Activated CD8-positive, alpha-beta memory T cell treated with anti-CD3 and anti-CD28 coated beads for 4 hours (primary cell): ENCODE measurements around the gene CAMTA1.

Source experiments
- DNase-seq, 2 donors: peaks; one replicate each; pipeline ENCODE4 v3.0.0-alpha.2; 2020; ENCODE audit warnings: low read depth in 2 of 2

Gene CAMTA1

DNA sequence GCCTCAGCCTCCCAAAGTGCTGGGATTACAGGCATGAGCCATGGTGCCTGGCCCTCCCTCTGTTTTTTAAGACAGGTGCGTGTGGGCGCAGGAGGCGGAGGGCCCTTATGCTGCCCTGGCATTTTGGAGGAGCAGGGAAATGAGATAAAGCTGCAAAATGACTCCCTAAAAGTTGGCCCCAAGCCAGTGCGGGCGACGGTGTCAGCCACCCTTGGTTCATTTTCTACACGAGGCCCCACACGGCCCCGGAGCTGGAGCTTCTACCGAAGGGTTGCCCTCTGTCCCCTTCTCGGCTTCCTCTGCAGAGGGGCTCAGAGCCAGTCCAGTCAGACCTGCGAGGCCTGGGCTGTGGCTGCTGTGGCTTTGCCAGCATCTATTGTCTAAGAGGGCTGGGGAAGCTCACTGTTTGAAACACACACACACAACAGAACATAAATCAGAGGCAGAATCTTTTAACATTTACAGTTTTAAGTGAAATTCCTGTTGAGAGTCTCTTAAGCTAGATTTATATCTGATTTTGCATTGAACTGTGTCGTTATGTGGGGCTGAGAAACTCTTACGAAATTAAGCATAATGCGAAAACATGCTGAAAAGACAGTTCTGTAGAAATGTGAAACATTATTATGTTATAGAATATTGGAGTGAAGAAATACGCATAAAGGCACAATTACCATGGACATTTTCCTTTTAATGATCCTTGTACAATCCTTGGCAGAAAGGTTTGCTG lies 255.9 kb downstream of the CAMTA1 start:
- no peak for DNase-seq

- DNase-seq: no peak
Measured at GRCh38 chr1:7042322-7043190, 257.3 kb downstream of the CAMTA1 start.

DNA sequence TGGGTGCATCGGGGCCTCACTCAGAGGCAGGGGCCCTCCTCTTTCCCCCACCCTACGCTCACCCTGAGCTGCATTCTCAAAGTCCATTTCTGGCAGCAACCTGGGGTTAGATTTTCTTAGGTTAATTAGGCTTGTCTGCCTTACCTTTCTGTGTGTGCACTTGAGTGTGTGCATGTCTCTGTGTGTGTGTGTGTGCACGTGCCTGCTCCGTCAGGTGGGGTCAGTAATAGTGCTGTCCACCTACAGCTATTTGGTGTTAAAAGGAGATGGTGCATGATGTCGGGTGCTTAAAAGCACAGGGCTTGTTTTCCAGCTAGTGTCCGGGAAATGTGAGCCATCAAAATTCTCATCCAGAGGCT lies 257.9 kb downstream of the CAMTA1 start:
- no peak for DNase-seq

- no peak for DNase-seq
Measured at GRCh38 chr1:7043719-7044535, 258.7 kb downstream of the CAMTA1 start.

- DNase-seq: no peak
Measured at GRCh38 chr1:7045897-7046296, 260.6 kb downstream of the CAMTA1 start.

- DNase-seq: no peak
Measured at GRCh38 chr1:7046314-7046713, 261.1 kb downstream of the CAMTA1 start.

- no peak for DNase-seq
Measured at GRCh38 chr1:7046891-7047290, 261.6 kb downstream of the CAMTA1 start.

GRCh38 chr1:7047866-7048265 lies 262.6 kb downstream of the CAMTA1 start:
- DNase-seq: no peak

GRCh38 chr1:7048395-7048794 lies 263.1 kb downstream of the CAMTA1 start:
- no peak for DNase-seq

- no peak for DNase-seq
Measured at GRCh38 chr1:7049913-7050625, 264.8 kb downstream of the CAMTA1 start.

GRCh38 chr1:7050751-7051665 lies 265.8 kb downstream of the CAMTA1 start:
- DNase-seq: no peak

DNA sequence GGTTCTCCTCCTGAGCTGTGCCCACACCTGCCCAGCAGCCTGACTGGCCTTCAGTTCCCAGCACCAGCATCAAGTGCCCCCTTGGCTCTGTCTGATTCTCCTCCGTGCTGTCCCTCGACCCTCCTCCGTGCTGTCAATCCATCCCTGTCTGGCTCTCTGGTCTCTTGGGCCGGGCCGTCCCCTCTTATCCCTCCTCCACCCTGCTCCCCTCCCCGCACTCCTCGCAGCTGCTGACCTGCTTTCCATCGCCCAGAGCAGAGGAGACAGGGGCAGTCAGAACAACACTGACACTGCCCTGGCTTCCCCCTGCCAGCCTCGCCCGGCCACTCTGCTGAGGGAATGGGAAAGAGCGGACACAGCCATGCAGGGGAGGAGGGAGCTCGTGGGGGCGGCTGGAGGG lies 267.4 kb downstream of the CAMTA1 start:
- DNase-seq: no peak

DNA sequence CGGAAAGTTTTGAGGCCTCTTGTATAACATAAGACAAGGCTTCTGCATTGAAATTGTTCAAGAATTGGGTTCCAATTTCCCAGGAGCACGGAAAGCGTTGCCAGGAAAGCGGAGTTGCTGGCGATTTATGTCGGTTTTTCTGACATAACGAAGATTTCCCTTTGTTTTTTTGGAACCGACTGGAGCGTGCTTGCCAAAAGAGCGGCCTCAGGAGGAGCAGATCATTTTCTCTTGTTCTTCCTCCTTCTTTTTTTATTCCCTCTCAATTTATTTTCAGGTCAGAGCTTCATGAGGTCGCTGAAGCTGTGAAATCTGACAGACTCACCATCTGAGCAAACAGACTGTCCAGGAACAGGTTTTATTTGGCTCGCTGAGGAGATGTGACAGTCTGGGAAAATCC lies 275.5 kb downstream of the CAMTA1 start:
- DNase-seq: no peak

DNA sequence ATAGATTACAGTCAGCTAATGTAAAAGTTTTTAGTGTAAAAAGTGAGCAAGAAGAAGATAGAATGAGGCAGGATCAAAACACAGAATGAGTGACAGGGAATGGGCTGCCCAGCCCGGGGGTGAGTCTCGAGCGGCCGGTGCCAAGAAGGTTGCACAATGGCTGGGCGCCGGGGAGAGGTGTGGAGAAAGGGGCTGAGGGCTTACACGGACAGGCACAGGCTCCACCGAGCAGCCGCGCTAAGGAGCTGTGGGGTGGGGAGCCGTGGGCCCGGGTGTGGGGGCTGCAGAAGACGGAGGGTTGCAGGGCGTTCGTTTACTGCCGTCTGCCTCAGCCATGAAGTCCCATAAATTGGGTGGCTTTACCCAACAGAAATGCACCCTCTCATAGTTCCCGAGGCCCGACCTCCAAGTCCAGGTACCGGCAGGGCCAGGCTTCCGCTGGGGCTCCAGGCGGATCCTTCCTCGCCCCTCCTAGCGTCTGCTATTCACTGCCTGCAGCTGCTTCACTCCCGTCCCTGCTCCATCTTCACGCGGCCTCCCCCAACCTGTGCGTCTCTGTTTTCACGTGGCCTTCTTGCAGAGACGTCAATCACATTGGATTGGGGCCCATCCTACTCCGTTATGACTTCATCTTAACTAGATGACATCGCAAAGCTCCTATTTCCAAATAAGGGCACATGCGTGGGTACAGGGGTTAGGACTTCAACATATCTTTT lies 277.2 kb downstream of the CAMTA1 start:
- no peak for DNase-seq

GRCh38 chr1:7063981-7064380 lies 278.7 kb downstream of the CAMTA1 start:
- no peak for DNase-seq

DNA sequence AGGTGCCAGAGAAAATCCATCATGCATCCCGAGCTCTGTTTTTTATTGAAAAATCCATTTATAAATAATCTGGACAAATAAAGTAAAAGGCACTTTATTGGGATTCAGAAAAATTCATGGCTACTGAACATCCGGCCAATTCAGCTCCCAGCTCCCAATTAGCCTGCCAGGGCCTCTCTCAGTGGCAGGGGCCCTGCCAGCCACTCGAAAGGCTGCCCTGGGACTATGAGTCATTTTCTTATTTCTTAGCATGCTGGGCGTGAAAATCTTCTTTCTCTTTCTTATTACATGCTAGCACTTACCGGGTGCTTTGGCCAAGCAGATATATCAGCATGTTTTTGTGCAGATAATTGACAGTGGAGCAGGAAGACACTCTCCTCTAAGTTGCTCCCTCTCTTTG lies 283.3 kb downstream of the CAMTA1 start:
- no peak for DNase-seq

GRCh38 chr1:7069931-7070330 lies 284.7 kb downstream of the CAMTA1 start:
- DNase-seq: no peak

DNA sequence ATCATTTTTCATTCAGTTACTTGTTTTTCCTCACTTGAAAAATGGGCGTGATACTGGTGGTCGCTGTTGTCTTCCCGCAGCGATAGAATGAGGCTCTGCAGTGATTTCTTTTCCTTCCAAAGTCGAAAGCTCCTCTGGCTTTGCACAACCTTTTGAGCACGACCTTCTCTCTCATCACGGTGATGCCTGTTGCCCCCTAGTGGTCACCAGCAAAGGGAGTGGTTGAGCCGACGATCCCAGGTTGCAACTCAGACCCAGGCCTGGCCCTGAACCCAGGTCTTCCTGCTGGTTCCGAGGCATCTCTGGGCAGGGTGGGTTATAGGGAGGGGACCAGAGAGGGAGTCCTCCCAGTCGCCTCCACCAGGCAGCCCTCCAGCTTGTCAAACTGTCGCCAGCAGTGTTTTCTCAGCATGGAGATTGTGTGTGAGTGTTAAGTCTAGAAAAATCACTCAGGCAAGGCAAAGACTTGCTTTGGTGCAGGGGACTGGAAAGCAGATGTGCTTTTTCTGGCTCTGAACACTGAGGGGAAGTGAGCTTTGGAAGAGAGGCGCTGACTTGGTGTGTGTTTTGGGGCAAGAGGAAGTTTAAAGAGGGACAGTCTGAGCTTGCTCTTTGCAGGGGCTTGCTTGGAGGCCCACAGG lies 285.3 kb downstream of the CAMTA1 start:
- peak in 1 of 2 donors; percentile 26 for DNase-seq

GRCh38 chr1:7076117-7076516 lies 290.9 kb downstream of the CAMTA1 start:
- no peak for DNase-seq
